Kidney epithelial cell (primary cell): Measurements from ENCODE around the gene DAPK2. TPM values are rescaled to one million over a fixed set of nuclear protein-coding genes. Genes with fewer than 3 reads are reported as not detected.

Experiments used
- DNase-seq: peaks from one replicate; pipeline ENCODE4 v3.0.0-alpha.2; 2010; ENCODE audit warnings: low read depth
- H3K27me3 ChIP-seq: 2 replicates; pipeline ENCODE4 v1.6.0; 2011; ENCODE audit warnings: low read length; ENCODE audit not compliant: control insufficient read depth, insufficient read depth
- H3K36me3 ChIP-seq: 2 replicates; pipeline ENCODE4 v1.5.1; 2011; ENCODE audit warnings: low read length; ENCODE audit not compliant: control insufficient read depth, insufficient read depth
- H3K4me3 ChIP-seq: 2 replicates; pipeline ENCODE4 v1.5.1; 2011; ENCODE audit warnings: low read depth, mild to moderate bottlenecking, control low read depth, low read length
- total RNA-seq: library from RNA; depleted of rRNA; stranded (reverse); fragments of >200 nt; gene quantifications from 2 replicates; pipeline ENCODE4 v1.2.3, GENCODE V29; 2015
- TF ChIP-seq, protein P1 (sequence below): IDR thresholded peaks from 2 replicates; pipeline ENCODE4 v1.5.1; 2011; ENCODE audit warnings: mild to moderate bottlenecking, moderate library complexity, low read length, control low read depth, inconsistent platforms; ENCODE audit not compliant: insufficient read depth, poor library complexity, severe bottlenecking

The DAPK2 gene
- total RNA-seq, 1 donor from 2014 or later, result 0.21 TPM

DNA sequence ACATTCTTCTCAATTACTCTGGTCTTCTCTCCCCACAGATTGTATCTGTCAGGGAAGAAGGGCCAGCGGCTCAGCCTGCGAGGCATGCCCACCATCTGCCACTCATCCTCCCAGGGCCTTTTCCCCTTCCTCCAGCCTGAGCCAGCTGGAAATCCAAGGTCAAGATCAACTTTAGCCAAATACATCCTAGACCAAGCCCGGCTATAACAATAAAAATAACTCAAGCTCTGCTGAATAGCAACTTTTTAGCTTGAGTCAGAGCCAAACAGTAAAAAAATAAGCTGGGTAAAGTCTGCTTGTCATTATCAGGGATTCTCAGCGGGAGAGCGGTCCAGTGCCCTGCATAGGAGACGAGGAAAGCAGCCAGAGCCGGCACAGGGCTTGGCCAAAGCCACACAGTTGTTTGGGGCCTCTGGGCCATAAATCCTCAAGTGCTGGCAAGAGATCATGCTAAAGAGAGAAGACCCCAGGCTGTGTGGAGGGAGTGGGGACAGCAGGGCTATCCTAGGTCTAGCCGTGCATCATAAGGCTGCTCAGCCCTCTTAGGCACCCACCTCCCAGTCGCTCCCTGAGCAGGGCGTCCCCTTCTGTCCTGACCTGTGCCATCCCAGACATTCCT is 136.4 kb downstream of the DAPK2 start:
- Histone ChIP-seq H3K4me3 (no peak overlapping the region), H3K27me3 (peaks cover 2% of the 10 kb centered on the region), H3K36me3 (no peaks in the 10 kb centered on the region)
- DNase-seq, result no peak
- TF ChIP-seq, protein P1, sequence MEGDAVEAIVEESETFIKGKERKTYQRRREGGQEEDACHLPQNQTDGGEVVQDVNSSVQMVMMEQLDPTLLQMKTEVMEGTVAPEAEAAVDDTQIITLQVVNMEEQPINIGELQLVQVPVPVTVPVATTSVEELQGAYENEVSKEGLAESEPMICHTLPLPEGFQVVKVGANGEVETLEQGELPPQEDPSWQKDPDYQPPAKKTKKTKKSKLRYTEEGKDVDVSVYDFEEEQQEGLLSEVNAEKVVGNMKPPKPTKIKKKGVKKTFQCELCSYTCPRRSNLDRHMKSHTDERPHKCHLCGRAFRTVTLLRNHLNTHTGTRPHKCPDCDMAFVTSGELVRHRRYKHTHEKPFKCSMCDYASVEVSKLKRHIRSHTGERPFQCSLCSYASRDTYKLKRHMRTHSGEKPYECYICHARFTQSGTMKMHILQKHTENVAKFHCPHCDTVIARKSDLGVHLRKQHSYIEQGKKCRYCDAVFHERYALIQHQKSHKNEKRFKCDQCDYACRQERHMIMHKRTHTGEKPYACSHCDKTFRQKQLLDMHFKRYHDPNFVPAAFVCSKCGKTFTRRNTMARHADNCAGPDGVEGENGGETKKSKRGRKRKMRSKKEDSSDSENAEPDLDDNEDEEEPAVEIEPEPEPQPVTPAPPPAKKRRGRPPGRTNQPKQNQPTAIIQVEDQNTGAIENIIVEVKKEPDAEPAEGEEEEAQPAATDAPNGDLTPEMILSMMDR, result no peak

DNA sequence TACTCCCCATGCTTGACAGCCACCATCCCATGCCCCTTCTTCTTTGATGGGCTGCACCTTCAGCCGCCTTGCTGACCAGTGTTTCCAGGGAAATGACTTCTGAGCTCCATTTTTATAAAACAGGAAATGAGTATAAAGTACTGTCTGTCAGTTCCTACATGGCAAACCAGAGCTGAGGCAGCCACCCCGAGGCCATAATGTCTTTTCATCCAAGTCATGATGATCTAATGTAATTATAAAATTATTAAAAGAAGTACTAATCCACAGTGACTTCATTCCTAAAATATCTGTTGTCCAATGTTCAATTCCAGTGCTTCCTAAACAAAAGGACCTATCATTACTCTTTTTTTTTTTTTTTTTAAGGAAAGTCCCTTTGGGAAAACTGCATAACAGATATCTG is 137.3 kb downstream of the DAPK2 start:
- Histone ChIP-seq H3K27me3 (no peaks in the 10 kb centered on the region), H3K4me3 (no peak overlapping the region), H3K36me3 (no peaks in the 10 kb centered on the region)
- TF ChIP-seq, protein P1, result no peak
- DNase-seq, result no peak

DNA sequence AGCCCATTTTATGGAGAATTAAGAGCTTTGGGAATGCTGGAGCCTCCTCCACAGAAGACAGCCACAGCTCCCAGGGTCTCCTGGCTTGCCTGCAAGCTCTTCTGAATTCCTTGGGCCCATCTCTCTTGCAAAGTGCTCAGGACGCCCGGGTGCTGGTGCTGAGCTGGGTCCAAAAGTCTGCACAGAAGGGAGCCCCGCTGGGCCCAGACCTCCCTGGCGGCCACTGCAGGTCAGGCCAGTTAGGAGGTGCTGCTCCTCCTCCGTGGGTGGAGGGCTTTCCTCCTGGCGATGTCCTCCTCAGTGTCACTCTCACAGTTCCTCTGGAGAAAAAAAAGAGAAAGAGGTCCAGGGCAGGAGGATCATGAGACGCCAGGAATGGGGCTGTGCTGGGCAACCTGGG is 138.0 kb downstream of the DAPK2 start:
- TF ChIP-seq, protein P1, result no peak
- Histone ChIP-seq H3K4me3 (no peak overlapping the region), H3K27me3 (no peaks in the 10 kb centered on the region), H3K36me3 (no peaks in the 10 kb centered on the region)
- no peak for DNase-seq

DNA sequence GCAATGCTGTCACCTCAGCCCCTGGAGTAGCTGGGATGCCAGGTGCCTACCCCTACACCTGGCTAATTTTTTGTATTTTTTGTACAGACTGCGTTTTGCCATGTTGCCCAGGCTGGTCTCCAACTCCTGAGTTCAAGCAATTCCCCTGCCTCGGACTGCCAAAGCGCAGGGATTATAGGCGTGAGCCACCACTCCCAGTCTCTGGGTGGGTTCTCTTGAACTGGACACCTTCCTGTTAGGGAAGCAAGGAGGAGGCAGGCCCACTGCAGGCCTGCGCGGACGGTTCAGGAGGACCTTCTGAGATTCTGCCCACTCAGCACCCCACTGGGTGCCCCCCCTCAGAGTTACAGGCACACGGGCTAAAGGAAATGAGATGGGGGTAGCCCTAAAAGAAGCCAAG is 138.8 kb downstream of the DAPK2 start:
- no peaks in the 10 kb centered on the region for H3K36me3 ChIP-seq
- DNase-seq, result no peak
- no peaks in the 10 kb centered on the region for H3K27me3 ChIP-seq
- no peak overlapping the region for H3K4me3 ChIP-seq
- TF ChIP-seq, protein P1, result no peak

DNA sequence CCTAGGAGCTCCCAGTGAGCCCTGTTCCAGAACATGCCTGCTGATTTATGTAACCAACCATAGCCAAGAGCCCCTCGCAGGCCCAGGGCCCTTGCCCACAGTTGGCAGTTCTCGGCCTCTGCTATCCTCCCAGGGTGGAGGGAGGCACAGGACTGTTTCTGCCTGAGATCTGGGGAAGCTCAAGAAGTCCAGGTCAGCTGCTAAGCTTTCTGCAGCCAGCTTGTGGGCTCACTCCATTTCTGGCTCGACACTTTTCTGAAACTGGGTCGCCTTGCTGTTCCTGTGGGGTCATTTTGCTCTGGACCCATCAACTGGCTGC is 140.1 kb downstream of the DAPK2 start:
- Histone ChIP-seq H3K4me3 (no peak overlapping the region), H3K27me3 (no peaks in the 10 kb centered on the region), H3K36me3 (no peaks in the 10 kb centered on the region)
- TF ChIP-seq, protein P1, result no peak
- no peak for DNase-seq

DNA sequence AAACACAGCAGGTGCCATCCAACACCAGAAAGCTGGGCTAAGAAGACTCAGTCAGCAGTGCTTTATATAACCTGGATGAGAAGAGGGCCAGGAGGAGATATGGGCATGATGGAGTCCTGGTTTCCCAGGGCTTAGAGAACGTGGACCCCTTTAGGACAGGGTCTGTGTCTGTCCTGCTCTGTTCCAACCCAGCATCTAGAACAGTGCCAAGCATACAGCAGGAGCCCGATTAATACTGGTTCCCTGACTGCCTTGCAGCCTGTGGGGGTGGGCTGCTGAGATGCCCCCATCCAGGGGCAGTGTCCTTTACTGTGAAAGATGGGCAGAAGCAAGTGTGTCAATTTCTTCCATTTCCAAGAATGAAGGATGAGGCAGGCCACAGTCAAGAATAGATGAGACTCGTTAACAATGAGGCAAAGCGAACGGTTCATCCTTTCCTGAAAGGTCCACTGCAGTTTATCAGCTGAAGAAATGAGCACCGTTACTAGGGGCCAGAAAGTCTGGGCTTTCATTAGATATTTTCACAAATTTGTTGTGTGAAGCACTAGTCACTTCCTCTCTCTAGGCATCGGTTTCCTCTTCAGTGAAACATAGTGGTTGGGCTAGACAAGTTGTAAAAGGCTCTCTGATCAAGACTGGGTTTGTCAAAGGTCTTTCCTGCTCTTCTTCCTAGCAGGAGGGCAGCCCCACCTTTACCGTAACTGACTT is 140.6 kb downstream of the DAPK2 start:
- TF ChIP-seq, protein P1, result no peak
- no peaks in the 10 kb centered on the region for H3K36me3 ChIP-seq
- H3K27me3 ChIP-seq, result no peaks in the 10 kb centered on the region
- DNase-seq, result no peak
- no peak overlapping the region for H3K4me3 ChIP-seq
